H9 (cell line): ENCODE measurements around the gene CRYGD. TPM values are rescaled to one million over a fixed set of nuclear protein-coding genes. Genes with fewer than 3 reads are reported as not detected.

Experiments used
- DNase-seq: peaks from one replicate; pipeline ENCODE4 v3.0.0-alpha.2; 2017
- H2AFZ ChIP-seq: one replicate; pipeline ENCODE4 v1.6.1; 2013; ENCODE audit warnings: mild to moderate bottlenecking, low read length, control low read depth, moderate library complexity
- H2AK5ac ChIP-seq: 2 replicates; pipeline ENCODE4 v1.6.1; 2013; ENCODE audit warnings: low read length, control low read depth, mixed read lengths; ENCODE audit not compliant: insufficient read length
- H2BK120ac ChIP-seq: one replicate; pipeline ENCODE4 v1.6.1; 2013; ENCODE audit warnings: low read depth, mild to moderate bottlenecking, low read length, control low read depth, inconsistent platforms; ENCODE audit not compliant: poor library complexity, severe bottlenecking
- H2BK12ac ChIP-seq: 2 replicates; pipeline ENCODE4 v1.6.1; 2013; ENCODE audit warnings: low read length, control low read depth, mixed read lengths, low read depth; ENCODE audit not compliant: insufficient read length
- H2BK15ac ChIP-seq: 2 replicates; pipeline ENCODE4 v1.6.1; 2013; ENCODE audit warnings: low read depth, low read length, control low read depth
- H2BK20ac ChIP-seq: one replicate; pipeline ENCODE4 v1.6.1; 2013; ENCODE audit warnings: low read depth, mild to moderate bottlenecking, low read length, control low read depth, inconsistent platforms; ENCODE audit not compliant: poor library complexity, severe bottlenecking
- H2BK5ac ChIP-seq: 2 replicates; pipeline ENCODE4 v1.6.1; 2013; ENCODE audit warnings: low read length, control low read depth, mixed read lengths; ENCODE audit not compliant: insufficient read length
- H3K14ac ChIP-seq: 2 replicates; pipeline ENCODE4 v1.6.1; 2013; ENCODE audit warnings: low read length, control low read depth; ENCODE audit not compliant: insufficient read depth
- H3K18ac ChIP-seq: 2 replicates; pipeline ENCODE4 v1.6.1; 2013; ENCODE audit warnings: low read depth, mild to moderate bottlenecking, mixed read lengths, low read length, control low read depth; ENCODE audit not compliant: insufficient read length
- H3K23ac ChIP-seq: 2 replicates; pipeline ENCODE4 v1.6.1; 2013; ENCODE audit warnings: low read length, control low read depth, mixed read lengths, low read depth; ENCODE audit not compliant: insufficient read length
- H3K23me2 ChIP-seq: 2 replicates; pipeline ENCODE4 v1.6.1; 2013; ENCODE audit warnings: low read depth, mild to moderate bottlenecking, mixed read lengths, low read length, control low read depth; ENCODE audit not compliant: insufficient read length, poor library complexity, severe bottlenecking
- H3K27ac ChIP-seq: 2 replicates; pipeline ENCODE4 v1.5.1; 2013; ENCODE audit warnings: low read length, control low read depth, mixed read lengths, low read depth; ENCODE audit not compliant: insufficient read length
- H3K27me3 ChIP-seq: 2 replicates; pipeline ENCODE4 v1.6.1; 2013; ENCODE audit warnings: low read length, control low read depth, inconsistent platforms; ENCODE audit not compliant: insufficient read depth
- H3K4ac ChIP-seq: 2 replicates; pipeline ENCODE4 v1.6.1; 2013; ENCODE audit warnings: low read depth, mild to moderate bottlenecking, control low read depth, inconsistent platforms, low read length, moderate library complexity
- H3K4me1 ChIP-seq: 2 replicates; pipeline ENCODE4 v1.6.1; 2013; ENCODE audit warnings: low read length, control low read depth, inconsistent platforms; ENCODE audit not compliant: insufficient read depth
- H3K4me2 ChIP-seq: 2 replicates; pipeline ENCODE4 v1.6.1; 2013; ENCODE audit warnings: low read length, control low read depth, mixed read lengths; ENCODE audit not compliant: insufficient read length, insufficient read depth
- H3K56ac ChIP-seq: 2 replicates; pipeline ENCODE4 v1.6.1; 2013; ENCODE audit warnings: low read depth, mild to moderate bottlenecking, mixed read lengths, low read length, control low read depth; ENCODE audit not compliant: insufficient read length
- H3K79me1 ChIP-seq: 2 replicates; pipeline ENCODE4 v1.6.1; 2013; ENCODE audit warnings: low read depth, mild to moderate bottlenecking, moderate library complexity, low read length, control low read depth, inconsistent platforms; ENCODE audit not compliant: insufficient read depth, poor library complexity, severe bottlenecking
- H3K79me2 ChIP-seq: 2 replicates; pipeline ENCODE4 v1.6.1; 2013; ENCODE audit warnings: low read length, control low read depth, inconsistent platforms; ENCODE audit not compliant: insufficient read depth
- H3K9ac ChIP-seq: 2 replicates; pipeline ENCODE4 v1.6.1; 2013; ENCODE audit warnings: low read length, control low read depth, mixed read lengths; ENCODE audit not compliant: insufficient read length; ENCODE audit errors: extremely low read depth
- H3K9me3 ChIP-seq: one replicate; pipeline ENCODE4 v1.6.1; 2013; ENCODE audit warnings: low read depth, low read length, inconsistent platforms; ENCODE audit not compliant: control insufficient read depth
- H3T11ph ChIP-seq: one replicate; pipeline ENCODE4 v1.6.1; 2013; ENCODE audit warnings: mild to moderate bottlenecking, low read length, control low read depth, inconsistent platforms
- H4K20me1 ChIP-seq: one replicate; pipeline ENCODE4 v1.6.1; 2013; ENCODE audit not compliant: control insufficient read depth, insufficient read length, insufficient read depth
- H4K5ac ChIP-seq: 2 replicates; pipeline ENCODE4 v1.6.1; 2013; ENCODE audit warnings: low read depth, mild to moderate bottlenecking, mixed read lengths, low read length, control low read depth; ENCODE audit not compliant: insufficient read length
- H4K8ac ChIP-seq: replicated peaks from 2 replicates; pipeline ENCODE4 v1.6.1; 2013; ENCODE audit warnings: low read length, control low read depth, mixed read lengths, low read depth; ENCODE audit not compliant: insufficient read length
- H4K91ac ChIP-seq: 2 replicates; pipeline ENCODE4 v1.6.1; 2013; ENCODE audit warnings: low read depth, mild to moderate bottlenecking, moderate library complexity, mixed read lengths, low read length, control low read depth; ENCODE audit not compliant: insufficient read length
- H3K27ac Mint-ChIP-seq, 3 experiments: 2 replicates in 2 of 3; 3 replicates in 1 of 3; pipeline ENCODE4 v1.8.0; 2020 to 2021; ENCODE audit warnings: mixed read lengths in 3 of 3, mild to moderate bottlenecking in 1 of 3, moderate library complexity in 1 of 3
- H3K27me3 Mint-ChIP-seq: 2 replicates; pipeline ENCODE4 v1.8.0; 2021; ENCODE audit warnings: low read depth, mild to moderate bottlenecking, moderate library complexity, mixed read lengths
- H3K36me3 Mint-ChIP-seq, 3 experiments: 2 replicates in 2 of 3; 3 replicates in 1 of 3; pipeline ENCODE4 v1.8.0; 2020 to 2021; ENCODE audit warnings: low read depth in 3 of 3, mixed read lengths in 3 of 3; ENCODE audit not compliant: insufficient read depth in 1 of 3
- H3K4me1 Mint-ChIP-seq, 2 experiments: 2 replicates each; pipeline ENCODE4 v1.8.0; 2020; ENCODE audit warnings: mixed read lengths in 2 of 2
- H3K4me3 Mint-ChIP-seq, 2 experiments: 2 replicates in 1 of 2; 3 replicates in 1 of 2; pipeline ENCODE4 v1.8.0; 2020 to 2021; ENCODE audit warnings: mild to moderate bottlenecking in 2 of 2, mixed read lengths in 2 of 2, moderate library complexity in 1 of 2
- H3K9me3 Mint-ChIP-seq, 2 experiments: 2 replicates in 1 of 2; 3 replicates in 1 of 2; pipeline ENCODE4 v1.8.0; 2020; ENCODE audit warnings: mild to moderate bottlenecking in 2 of 2, mixed read lengths in 2 of 2, moderate library complexity in 1 of 2
- WGBS: extraction: QIAGEN DNeasy Blood & Tissue Kit; methylation state at CpG from one replicate; pipeline ENCODE4 v1.1.7; 2013; ENCODE audit warnings: missing lambda C conversion rate, low lambda C conversion rate, mixed read lengths; ENCODE audit not compliant: insufficient read length; ENCODE audit errors: extremely low coverage; 5-methylcytosine and 5-hydroxymethylcytosine counted together
- total RNA-seq: library from RNA; stranded (reverse); gene quantifications from 2 replicates; pipeline ENCODE4 v1.2.1, GENCODE V29; 2021
- TF ChIP-seq, protein P1 (sequence below): fragments of 200-600 bp; sonication (generic); conservative IDR thresholded peaks from 3 replicates; pipeline ENCODE4 v1.8.0; 2021; ENCODE audit warnings: antibody characterized with exemption, mild to moderate bottlenecking

Gene CRYGD
- total RNA-seq, 1 experiment from 2014 or later, result not detected

DNA sequence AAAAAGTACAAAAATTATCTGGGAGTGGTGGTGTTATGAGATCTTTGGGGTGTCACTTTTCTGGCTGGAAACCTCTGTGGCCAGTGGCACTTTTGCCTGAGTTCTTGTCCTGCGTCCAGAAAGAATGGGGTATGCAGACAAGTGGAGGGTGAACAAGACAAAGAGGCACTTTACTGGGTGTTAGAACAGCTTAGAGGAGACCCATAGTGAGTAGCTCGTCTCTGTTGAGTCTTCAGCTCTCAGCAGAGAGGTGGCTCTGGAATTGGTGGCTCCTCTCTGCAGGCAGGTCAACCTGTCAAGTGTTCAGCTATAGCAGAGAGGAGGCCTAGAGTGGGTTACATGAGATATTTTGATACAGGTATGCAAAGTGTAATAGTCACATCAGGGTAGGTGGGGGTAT is 26.1 kb downstream of the CRYGD start:
- H4K20me1 ChIP-seq, result no peaks in the 10 kb centered on the region
- no peak for DNase-seq
- H4K8ac ChIP-seq, result no peak overlapping the region
- H4K5ac ChIP-seq, result no peak overlapping the region
- Mint-ChIP-seq H3K4me3 (no peak overlapping the region), H3K36me3 (no peaks in the 10 kb centered on the region), H3K9me3 (peaks cover 0 to 3% of the 10 kb centered on the region in 2 experiments; a peak in 1 of 5 replicates), H3K4me1 (peaks cover 7 to 11% of the 10 kb centered on the region in 2 experiments), H3K27me3 (no peaks in the 10 kb centered on the region), H3K27ac (no peak overlapping the region)
- H3K14ac ChIP-seq, result no peak overlapping the region
- no peaks in the 10 kb centered on the region for H3K9me3 ChIP-seq
- H3K23me2 ChIP-seq, result no peaks in the 10 kb centered on the region
- no peak overlapping the region for H3T11ph ChIP-seq
- H3K4me1 ChIP-seq, result no peaks in the 10 kb centered on the region
- H2AK5ac ChIP-seq, result no peak overlapping the region
- no peak overlapping the region for H3K4me2 ChIP-seq
- H2BK5ac ChIP-seq, result no peak overlapping the region
- no peak overlapping the region for H2BK20ac ChIP-seq
- H3K56ac ChIP-seq, result no peak overlapping the region
- no peak overlapping the region for H3K9ac ChIP-seq
- H3K79me1 ChIP-seq, result no peaks in the 10 kb centered on the region
- H2BK120ac ChIP-seq, result no peak overlapping the region
- H3K4ac ChIP-seq, result no peak overlapping the region
- TF ChIP-seq, protein P1, sequence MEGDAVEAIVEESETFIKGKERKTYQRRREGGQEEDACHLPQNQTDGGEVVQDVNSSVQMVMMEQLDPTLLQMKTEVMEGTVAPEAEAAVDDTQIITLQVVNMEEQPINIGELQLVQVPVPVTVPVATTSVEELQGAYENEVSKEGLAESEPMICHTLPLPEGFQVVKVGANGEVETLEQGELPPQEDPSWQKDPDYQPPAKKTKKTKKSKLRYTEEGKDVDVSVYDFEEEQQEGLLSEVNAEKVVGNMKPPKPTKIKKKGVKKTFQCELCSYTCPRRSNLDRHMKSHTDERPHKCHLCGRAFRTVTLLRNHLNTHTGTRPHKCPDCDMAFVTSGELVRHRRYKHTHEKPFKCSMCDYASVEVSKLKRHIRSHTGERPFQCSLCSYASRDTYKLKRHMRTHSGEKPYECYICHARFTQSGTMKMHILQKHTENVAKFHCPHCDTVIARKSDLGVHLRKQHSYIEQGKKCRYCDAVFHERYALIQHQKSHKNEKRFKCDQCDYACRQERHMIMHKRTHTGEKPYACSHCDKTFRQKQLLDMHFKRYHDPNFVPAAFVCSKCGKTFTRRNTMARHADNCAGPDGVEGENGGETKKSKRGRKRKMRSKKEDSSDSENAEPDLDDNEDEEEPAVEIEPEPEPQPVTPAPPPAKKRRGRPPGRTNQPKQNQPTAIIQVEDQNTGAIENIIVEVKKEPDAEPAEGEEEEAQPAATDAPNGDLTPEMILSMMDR, result no peak
- H3K27ac ChIP-seq, result no peak overlapping the region
- no peaks in the 10 kb centered on the region for H3K27me3 ChIP-seq
- H3K18ac ChIP-seq, result no peak overlapping the region
- H3K79me2 ChIP-seq, result no peaks in the 10 kb centered on the region
- H3K23ac ChIP-seq, result no peak overlapping the region
- H4K91ac ChIP-seq, result no peak overlapping the region
- no peak overlapping the region for H2AFZ ChIP-seq
- no peak overlapping the region for H2BK12ac ChIP-seq
- no CpG with 5 or more reads among the region's 2 CpGs for WGBS
- no peak overlapping the region for H2BK15ac ChIP-seq
